ENCODE measurements around the gene KCNH4. TPM values are rescaled to one million over a fixed set of nuclear protein-coding genes. Genes with fewer than 3 reads are reported as not detected.

KCNH4 gene
- total RNA-seq, 4 donors from 2014 or later, result not detected

GRCh38 chr17:42163113-42163512, 17.8 kb downstream of the KCNH4 start:
- intact Hi-C loops (cut with DNase I; ENCODE audit: low total_unique reads), result no loop called here
- TF ChIP-seq POLR2A (IDR thresholded peaks at IDR 0.05), result no peak
- TF ChIP-seq, protein P1, sequence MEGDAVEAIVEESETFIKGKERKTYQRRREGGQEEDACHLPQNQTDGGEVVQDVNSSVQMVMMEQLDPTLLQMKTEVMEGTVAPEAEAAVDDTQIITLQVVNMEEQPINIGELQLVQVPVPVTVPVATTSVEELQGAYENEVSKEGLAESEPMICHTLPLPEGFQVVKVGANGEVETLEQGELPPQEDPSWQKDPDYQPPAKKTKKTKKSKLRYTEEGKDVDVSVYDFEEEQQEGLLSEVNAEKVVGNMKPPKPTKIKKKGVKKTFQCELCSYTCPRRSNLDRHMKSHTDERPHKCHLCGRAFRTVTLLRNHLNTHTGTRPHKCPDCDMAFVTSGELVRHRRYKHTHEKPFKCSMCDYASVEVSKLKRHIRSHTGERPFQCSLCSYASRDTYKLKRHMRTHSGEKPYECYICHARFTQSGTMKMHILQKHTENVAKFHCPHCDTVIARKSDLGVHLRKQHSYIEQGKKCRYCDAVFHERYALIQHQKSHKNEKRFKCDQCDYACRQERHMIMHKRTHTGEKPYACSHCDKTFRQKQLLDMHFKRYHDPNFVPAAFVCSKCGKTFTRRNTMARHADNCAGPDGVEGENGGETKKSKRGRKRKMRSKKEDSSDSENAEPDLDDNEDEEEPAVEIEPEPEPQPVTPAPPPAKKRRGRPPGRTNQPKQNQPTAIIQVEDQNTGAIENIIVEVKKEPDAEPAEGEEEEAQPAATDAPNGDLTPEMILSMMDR (IDR thresholded peaks at IDR 0.05), result no peak
- 58 to 66% methylated on average over 8 of the region's 8 CpGs for WGBS, 2 donors
- H3K4me3 ChIP-seq (ENCODE audit: low read depth, poor library complexity, severe bottlenecking), result no peak overlapping the region
- DNase-seq (ENCODE audit: low spot score in 2 of 2), result no peak

DNA sequence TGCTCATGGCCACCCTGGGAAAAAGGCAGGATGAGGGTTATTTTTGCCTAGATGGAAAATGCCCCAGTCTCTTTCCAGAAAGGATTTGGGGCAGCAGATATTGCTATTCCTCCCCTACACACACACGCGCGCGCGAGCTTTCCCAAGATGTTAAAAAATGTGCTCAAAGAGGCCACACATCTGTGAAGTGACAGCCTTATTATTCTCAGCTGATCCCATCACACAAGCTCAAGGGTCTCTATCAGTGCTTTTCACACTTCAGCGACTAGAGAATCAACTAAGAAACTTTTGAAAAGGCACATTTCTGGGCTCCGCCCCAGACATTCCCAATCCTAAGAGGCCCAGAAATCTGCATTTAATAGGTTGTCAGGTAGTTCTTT, 20.4 kb downstream of the KCNH4 start:
- no peak for DNase-seq (ENCODE audit: low spot score in 2 of 2)
- intact Hi-C loops (cut with DNase I; ENCODE audit: low total_unique reads), result no loop called here
- WGBS, 2 donors, result 87 to 91% methylated on average over 7 of the region's 7 CpGs
- H3K4me3 ChIP-seq (ENCODE audit: low read depth, poor library complexity, severe bottlenecking), result no peak overlapping the region
- TF ChIP-seq POLR2A (IDR thresholded peaks at IDR 0.05), result no peak
- TF ChIP-seq, protein P1 (IDR thresholded peaks at IDR 0.05), result no peak

DNA sequence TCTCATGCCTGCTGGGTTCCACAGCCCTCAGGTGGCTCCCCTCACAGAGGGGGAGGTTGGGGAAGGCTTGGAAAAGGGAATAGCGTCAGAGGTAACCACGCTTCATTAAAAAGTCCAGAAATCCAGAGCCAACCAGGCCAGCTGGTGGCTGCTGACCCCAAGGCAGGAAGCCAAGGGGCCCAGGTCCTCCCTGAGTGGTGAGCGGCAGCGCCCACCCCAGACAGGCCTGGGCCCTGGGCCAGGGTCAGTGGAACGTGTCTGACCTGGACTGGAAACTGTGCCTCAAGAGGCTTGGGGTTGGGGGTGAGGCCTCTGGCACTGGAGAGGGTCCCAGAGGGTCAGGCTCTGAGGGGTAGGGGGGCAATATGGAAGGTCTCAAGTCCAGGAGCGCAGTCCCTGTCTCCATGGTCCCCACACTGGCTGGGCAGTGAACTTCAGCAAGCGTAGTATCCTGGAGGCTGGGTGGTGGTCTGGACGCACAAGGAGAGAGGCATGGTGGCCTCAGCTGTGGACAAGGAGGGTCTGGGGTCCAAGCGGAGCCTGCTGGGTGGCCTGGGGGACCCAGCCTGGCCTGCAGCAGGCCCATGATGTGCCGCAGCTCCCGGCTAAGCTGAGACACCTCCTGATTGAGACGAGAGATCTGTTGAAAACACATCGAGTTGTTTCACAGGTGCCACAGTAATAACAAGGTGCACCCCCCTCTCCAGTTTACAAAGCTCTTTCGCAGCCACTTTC, 21.0 kb downstream of the KCNH4 start:
- intact Hi-C loops (cut with DNase I; ENCODE audit: low total_unique reads), result no loop called here
- no peak for DNase-seq (ENCODE audit: low spot score in 2 of 2)
- no peak overlapping the region for H3K4me3 ChIP-seq (ENCODE audit: low read depth, poor library complexity, severe bottlenecking)
- WGBS, 2 donors, result 78 to 79% methylated on average over 14 of the region's 14 CpGs
- no peak for TF ChIP-seq POLR2A (IDR thresholded peaks at IDR 0.05)
- TF ChIP-seq, protein P1 (IDR thresholded peaks at IDR 0.05), result no peak

GRCh38 chr17:42155614-42156045, 25.3 kb downstream of the KCNH4 start:
- H3K4me3 ChIP-seq (ENCODE audit: low read depth, poor library complexity, severe bottlenecking), result no peak overlapping the region
- intact Hi-C loops (cut with DNase I; ENCODE audit: low total_unique reads), result no loop called here
- WGBS, 2 donors, result 35% methylated on average over 17 of the region's 17 CpGs
- DNase-seq (ENCODE audit: low spot score in 2 of 2), result no peak
- TF ChIP-seq POLR2A (IDR thresholded peaks at IDR 0.05), result no peak
- TF ChIP-seq, protein P1 (IDR thresholded peaks at IDR 0.05), result no peak

DNA sequence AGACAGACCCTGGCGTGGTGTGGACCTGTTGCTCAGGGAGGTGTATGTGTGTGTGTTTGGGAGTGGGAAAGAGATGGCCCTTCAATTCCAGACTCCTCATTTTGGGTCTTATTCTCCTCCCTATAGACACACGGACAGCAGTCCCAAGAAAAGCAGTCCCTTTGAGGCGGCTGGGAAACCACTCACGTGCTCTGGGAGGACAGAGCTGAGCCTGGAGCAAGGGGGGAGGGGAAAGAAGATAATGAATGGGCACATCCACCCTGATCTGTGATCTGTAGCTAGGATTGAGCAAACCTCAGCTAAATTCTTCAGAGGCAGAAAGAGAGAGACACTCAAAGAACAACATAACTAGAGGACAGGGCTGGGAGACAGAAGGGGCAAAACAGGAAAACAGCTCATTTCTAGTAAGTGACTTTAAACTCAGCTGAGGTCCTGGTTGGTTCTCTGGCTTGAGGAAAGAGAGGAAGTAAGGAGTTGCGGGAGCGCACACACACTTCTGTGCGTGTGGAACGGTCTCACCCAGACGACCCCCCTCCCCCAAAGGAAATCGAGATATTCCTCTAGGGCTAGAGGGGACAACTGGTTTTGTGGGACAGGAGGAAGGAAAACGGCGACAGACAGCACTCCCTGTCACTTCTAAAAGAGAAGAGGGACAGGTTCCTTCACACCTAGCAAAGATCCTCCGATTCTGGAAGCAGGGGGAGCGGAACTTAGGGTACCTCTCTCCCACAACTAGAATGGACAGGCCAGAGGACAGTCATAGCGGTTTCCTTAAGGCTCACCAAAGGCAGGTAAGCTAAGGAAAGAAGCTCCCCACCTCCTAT, 26.8 kb downstream of the KCNH4 start:
- TF ChIP-seq POLR2A (IDR thresholded peaks at IDR 0.05), result no peak
- TF ChIP-seq, protein P1 (IDR thresholded peaks at IDR 0.05), result no peak
- 3% methylated on average over 15 of the region's 15 CpGs for WGBS, 2 donors
- peak overlapping the region; percentile 93 for H3K4me3 ChIP-seq (ENCODE audit: low read depth, poor library complexity, severe bottlenecking)
- no peak for DNase-seq (ENCODE audit: low spot score in 2 of 2)
- intact Hi-C loops (cut with DNase I; ENCODE audit: low total_unique reads), result no loop called here
